Neural progenitor cell (in vitro differentiated cells): ENCODE measurements around the gene RAD51B.

Experiments
- CTCF ChIP-seq: fragments of 200-600 bp; sonication (generic); IDR thresholded peaks from 2 replicates; pipeline ENCODE4 v1.5.1; 2017; ENCODE audit warnings: antibody characterized with exemption, mild to moderate bottlenecking
- EZH2 ChIP-seq: fragments of 200-600 bp; sonication (generic); IDR thresholded peaks from 2 replicates; pipeline ENCODE4 v1.6.1; 2017; ENCODE audit warnings: antibody characterized with exemption, mild to moderate bottlenecking, moderate library complexity
- EZH2phosphoT487 ChIP-seq: fragments of 200-600 bp; sonication (generic); IDR thresholded peaks from 2 replicates; pipeline ENCODE4 v1.6.1; 2017; ENCODE audit warnings: antibody characterized with exemption

- TF ChIP-seq CTCF (no peak), EZH2 (no peak), EZH2phosphoT487 (no peak)
Observed at GRCh38 chr14:68686205-68686465, 866.6 kb downstream of the RAD51B start.
